Body of pancreas (tissue), 4 donors: ENCODE results near the gene CHN2.

Source experiments
- CTCF ChIP-seq, 7 experiments: fragments of 450-650 bp in 4 of 7; fragments of 200-600 bp in 3 of 7; sonication (generic) in 3 of 7; IDR thresholded peaks; one replicate each; pipeline ENCODE4 v1.5.1; 2016 to 2019; ENCODE audit warnings: antibody characterized with exemption in 7 of 7
- POLR2A ChIP-seq, 3 donors: fragments of 450-650 bp; IDR thresholded peaks; one replicate each; pipeline ENCODE4 v1.6.1; 2016; ENCODE audit warnings: antibody characterized with exemption in 3 of 3, mild to moderate bottlenecking in 2 of 3

GRCh38 chr7:29256693-29257002 is 62.1 kb downstream of the CHN2 start:
- no peak for TF ChIP-seq CTCF (IDR thresholded peaks at IDR 0.05)
- TF ChIP-seq POLR2A (IDR thresholded peaks at IDR 0.05) = no peak
